ENCODE results near the gene PNMA1.
"Not testable (repeated sequence)": the region's sequence is repeated elsewhere in the genome, so short reads cannot be mapped to it uniquely, and the experiment has no call there.

PNMA1 gene

DNA sequence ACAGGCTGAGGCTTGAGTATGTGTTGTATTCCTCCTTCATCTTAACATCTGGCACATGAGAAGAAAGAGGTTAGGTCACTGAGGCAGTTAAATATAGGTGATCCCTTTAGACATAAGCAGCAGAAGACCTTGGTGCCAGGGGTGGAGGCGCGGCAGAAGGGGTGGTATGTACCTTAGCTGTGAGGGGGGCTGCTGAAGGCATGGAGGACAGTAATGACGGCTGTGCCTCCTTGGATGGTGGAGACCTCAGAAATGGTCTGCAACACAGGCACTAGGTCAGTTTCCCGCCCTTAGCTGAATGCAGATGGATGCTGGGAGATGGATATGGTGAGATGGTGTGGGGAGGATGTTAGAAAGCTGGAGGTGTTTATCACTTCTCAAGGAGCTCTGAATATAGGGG, 1.5 kb upstream of the PNMA1 start:
- DNase-seq (ENCODE audit: low spot score), result no peak

DNA sequence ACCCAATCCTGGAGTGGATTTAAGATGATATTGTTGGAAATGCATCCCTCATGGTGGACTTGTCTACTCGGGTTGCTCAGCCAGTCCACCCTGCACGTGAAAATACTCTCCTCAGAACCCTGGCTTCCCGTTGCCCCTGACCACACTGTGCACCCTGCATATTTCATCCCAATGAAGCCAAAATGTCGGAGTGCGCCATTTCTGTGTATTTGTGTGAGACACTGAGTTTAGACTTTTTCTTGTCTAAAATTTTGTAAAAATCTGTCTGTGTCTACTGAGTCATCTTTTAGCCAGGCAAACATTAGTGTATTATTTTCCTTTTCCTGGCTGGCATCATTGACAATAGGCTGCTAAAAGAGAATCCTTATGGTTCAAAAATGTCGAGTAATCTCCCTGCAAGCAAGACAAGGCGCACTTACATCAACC, 485 bp upstream of the PNMA1 start:
- DNase-seq (ENCODE audit: low spot score), result peak; percentile 31

DNA sequence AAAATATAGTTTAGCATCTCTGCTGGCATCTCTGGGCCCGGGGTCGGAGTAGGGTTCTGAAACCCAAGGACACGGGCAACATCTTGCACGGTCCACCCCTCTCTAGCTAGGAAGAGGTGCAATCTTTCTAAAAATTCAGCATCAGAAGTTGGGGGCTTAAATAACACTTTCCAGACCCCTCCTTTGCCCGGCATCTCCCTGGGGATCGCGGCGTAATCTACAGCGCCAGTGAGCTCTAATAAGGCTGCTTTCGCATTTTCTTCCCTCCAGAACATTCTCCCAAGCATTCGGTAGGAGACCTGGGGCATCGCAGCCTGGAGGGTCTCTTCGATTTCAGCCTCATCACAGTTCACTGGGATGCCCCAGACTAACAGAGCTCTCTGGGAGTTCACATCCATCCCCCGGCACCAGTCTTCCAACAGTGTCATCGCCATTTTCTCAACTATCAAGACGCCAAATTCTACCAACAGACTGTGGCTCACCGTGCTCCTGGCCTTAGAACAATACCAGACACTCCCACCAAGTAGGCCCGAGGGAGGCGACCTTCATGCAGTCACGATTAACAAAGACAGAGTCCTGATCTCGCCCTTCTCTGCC, 880 bp downstream of the PNMA1 start:
- DNase-seq (ENCODE audit: low spot score), result no peak

DNA sequence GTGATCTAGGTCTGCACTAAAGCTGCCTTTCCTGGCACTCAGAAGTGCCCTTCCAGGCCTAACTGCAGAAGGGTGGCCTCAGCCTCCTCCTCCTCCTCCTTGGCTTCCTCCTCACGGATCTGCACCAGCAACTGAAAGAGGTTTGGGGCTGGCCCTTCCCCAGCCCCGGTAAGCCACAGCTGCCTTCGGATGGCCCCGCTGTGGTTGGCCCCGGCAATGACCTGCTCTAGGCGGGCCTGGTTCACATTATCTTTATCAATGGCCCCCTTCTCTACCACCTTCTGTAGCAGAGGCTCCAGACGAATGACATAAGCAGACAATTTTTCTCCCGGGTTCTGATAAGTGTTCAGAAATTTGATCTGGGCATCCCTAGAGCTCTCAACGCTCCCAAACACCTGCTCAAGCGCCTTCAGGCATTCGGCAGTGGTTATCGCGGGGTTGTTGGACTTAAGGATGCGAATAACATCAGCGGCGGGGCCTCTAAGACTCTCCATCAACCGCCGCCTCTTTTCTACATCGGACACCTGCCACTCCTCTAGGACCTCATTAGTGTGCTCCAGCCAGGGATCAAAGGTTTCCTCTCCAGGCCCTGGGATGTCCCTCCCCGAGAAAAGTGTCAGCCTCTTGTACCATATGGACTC, 1.5 kb downstream of the PNMA1 start:
- no peak for DNase-seq (ENCODE audit: low spot score)

DNA sequence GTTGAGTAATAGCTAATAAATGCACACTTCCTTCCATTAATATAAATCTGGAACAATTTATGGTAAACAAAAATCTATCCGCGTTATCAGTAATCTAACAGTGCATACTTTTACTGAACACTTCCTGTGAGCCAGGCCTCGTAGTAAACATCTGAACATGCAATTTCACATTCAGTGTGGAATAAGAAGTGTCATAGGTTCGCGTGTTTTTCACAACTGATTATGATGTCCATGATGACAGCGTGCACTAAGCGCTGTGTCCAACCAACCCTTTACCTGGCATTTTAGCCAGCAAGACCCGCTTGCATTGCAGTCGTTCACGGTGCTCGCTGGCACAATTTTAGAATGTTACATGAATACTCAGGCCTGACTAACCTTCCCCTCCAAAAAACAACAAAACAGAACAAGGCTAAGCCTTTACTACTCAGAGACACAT, 2.1 kb downstream of the PNMA1 start:
- DNase-seq (ENCODE audit: low spot score), result no peak

DNA sequence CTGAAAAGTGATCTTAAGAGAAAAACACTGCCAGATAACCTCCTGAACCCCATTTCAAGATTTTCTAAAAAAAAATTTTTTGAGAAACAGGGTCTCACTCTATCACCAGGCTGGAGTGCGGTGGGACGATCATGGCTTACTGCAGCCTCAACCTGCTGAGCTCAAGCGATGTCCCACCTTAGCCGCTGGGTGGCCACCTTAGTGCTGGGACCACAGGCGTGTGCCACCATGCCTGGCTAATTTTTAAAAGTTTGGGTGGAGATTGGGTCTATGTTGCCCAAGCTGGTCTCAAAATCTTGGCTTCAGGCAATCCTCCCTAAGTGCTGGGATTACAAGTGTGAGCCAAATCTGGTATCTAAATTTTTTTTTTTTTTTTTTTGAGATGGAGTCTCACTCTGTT, 3.4 kb downstream of the PNMA1 start:
- no peak for DNase-seq (ENCODE audit: low spot score)

DNA sequence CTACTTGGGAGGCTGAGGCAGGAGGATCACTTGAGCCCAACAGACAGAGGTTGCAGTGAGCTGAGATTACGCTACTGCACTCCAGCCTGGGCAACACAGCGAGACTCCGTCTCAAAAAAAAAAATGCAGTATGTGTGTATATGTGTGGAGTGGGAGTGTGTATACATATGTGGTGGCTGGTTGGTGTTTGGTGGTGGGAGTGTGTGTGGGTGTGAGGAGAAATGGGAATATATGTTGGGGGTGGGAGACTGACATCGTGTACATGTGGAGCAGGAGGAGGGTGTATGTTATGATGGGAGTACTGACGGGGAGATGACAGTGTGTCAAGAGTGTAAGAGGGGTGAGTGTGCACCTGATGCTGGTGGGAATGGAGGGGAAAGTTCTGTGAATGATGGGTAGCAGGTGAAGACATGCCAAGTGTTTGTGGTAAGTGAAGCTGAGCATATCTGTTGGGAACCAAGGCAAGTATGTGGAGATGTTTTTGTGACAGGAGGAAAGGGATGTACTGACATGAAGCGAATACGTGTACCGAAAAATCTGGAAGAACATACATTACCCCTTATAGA, 4.2 kb downstream of the PNMA1 start:
- DNase-seq (ENCODE audit: low spot score), result no peak

DNA sequence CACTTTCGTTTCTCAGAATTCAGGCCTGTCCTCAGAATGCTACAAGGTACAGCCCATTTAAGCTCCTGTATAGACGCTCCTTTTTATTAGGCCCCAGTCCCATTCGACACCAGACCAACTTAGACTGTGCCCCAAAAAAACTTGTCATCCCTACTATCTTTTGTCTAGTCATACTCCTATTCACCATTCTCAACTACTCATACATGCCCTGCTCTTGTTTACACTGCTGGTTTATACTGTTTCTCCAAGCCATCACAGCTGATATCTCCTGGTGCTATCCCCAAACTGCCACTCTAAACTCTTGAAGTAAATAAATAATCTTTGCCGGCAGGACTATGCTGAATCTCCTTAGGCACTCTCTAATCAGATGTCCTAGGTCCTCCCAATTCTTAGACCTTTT, 6.1 kb downstream of the PNMA1 start:
- DNase-seq (ENCODE audit: low spot score), result not testable (repeated sequence)

DNA sequence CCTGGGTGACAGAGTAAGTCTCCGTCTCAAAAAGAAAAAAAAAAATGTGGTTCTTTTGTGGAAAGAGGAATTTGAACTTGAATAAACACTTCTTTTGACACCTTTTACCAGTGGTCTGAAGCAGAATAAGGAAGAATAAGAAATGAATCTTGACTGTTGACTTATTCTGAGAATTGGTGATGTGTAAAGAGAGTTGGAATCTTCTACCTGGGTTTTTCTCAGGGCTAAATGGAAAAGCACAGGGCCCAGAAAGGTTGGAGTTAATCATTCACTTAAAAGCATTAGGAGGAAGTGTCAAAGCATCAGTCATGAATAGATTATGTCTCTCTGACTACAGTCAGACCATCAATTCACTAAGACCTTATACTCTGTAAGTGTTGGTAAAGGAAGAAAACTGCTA, 13.9 kb downstream of the PNMA1 start:
- DNase-seq (ENCODE audit: low spot score), result no peak

DNA sequence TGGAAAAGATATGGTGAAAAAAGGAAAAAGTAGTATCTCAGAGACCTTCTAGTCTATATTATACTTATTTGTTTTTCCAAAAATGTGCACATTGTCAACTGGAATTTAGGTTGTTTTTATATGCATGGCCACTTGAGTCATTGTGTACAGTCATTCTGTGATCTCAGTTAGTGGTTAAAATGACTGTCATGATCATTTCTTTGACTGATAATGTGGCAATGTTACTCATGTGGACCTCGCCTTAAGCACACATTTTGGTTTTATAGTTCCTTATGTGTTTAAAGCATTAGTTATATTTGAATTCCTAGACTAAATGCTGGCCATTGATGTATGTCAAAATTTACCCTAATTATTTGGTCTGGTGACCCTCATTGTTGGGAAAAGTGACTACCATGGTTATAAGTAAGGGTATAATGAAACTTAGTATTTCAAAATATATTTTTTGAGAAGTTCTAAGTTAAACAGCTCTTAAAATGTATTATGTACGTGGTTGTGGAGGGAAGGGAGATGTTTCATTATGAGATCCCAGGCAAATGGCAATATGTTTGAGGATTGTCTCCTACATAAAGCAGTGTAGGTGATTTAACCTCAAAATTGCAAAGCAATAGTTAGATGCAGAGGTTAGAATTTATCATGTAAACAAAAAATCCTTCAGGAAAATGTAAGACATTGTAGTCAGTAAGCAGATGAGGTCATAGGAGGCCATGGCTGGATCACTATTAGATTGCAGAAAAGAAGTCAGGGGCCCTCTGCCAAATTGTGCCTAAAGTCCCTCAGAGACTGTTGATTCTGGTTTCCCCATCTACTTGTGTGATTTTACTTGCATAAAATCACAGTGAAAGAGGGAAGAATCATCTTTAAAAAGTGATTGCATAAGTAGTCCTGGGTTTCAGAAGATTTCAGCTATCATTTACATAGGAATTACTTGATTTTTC, 17.5 kb downstream of the PNMA1 start:
- peak; percentile 32 for DNase-seq (ENCODE audit: low spot score)

DNA sequence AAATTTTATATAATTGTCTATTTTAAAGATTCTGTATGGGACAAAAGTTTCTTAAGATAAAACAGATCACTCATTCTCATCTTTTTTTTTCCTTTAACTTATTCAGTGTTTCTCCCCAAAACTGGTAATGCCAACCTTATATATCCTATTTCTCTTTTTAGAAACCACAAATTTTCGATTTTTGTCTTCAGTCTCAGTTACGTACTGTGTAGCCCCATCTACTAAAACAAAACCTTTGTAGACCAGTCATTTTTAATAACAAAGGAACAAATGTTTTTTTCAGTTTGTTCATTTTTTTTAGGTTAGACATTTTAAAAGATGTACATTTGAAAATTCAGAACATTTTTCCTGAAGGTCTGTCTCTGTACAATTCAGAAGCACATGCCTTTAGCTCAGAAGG, 18.2 kb downstream of the PNMA1 start:
- no peak for DNase-seq (ENCODE audit: low spot score)

DNA sequence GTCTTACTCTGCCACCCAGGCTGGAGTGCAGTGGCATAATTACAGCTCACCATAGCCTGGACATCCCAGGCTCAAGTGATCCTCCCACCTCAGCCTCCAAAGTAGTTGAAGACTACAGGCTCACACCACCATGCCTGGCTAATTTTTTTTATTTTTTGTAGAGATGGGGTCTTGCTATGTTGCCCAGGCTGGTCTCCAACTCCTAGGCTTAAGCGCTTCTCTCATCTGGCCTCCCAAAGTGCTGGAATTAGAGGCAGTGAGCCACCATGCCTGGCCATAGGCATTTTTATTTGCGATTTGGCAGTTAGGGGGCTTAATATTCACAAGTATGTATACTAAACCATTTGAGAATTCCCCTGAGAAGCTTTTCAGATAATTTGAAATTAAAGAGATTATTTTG, 19.1 kb downstream of the PNMA1 start:
- DNase-seq (ENCODE audit: low spot score), result no peak

DNA sequence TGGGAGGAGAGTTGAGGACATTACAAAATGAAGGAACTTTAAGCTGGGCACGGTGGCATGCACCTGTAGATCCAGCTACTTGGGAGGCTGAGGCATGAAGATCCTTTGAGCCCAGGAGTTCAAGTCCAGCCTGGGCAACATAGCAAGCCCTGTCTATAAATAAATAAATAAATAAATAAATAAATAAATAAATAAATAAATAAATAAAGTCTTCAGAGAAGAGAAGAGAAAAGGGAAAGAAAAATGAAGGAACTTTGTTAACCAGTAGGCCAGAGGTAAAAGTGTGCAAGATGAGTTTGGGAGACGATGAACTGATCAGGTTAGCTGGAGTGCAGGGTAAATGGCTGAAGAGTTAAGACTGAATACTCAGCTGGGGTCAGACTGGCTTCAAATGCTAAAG, 20.1 kb downstream of the PNMA1 start:
- DNase-seq (ENCODE audit: low spot score), result no peak

DNA sequence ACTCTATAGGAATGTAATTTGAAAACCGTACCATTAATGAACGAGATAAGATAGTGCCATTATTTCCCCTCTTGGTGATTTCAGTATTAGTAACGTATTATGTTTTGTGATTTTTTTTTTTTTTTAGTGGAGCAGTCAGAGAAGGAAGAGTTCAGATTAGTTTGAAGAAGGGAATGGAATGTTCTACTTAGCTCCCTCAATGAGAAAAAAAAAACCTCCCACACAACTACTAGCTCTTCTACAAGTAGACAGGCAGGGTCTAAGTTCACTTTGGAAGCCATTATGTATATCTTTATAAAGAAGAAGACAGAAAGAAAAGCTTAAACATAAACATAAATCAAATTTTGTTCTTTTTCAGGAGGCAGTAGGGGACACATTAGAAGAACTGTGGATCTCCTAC, 27.3 kb downstream of the PNMA1 start:
- DNase-seq (ENCODE audit: low spot score), result no peak

DNA sequence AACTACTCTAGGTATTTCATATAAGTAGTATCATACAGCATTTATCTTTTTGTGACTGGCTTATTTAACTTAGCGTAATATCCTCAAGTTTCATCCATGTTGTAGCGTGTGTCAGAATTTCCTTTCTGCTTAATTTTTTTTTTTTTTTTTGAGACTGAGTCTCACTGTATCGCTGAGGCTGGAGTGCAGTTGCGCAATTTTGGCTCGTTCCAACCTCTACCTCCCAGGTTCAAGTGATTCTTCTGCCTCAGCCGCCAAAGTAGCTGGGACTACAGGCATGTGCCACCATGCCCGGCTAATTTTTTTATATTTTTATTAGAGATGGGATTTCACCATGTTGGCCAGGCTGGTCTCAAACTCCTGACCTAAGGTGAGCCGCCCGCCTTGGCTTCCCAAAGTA, 28.9 kb downstream of the PNMA1 start:
- DNase-seq (ENCODE audit: low spot score), result no peak

DNA sequence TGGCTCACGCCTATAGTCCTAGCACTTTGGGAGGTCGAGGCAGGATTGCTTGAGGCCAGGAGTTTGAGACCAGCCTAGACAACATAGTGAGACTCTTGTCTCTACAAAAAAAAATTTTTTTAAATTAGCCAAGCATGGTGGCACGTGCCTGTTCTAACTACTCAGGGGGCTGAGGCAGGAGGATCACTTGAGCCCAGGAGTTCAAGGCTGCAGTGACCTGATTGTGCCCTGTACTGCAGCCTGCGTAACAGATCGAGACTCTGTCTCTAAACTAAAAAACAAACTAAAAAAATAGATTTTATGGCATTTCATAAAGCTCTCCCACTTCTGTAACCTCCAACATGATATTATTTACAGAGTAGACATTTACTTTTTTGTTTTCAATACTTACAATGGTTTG, 29.6 kb downstream of the PNMA1 start:
- no peak for DNase-seq (ENCODE audit: low spot score)

DNA sequence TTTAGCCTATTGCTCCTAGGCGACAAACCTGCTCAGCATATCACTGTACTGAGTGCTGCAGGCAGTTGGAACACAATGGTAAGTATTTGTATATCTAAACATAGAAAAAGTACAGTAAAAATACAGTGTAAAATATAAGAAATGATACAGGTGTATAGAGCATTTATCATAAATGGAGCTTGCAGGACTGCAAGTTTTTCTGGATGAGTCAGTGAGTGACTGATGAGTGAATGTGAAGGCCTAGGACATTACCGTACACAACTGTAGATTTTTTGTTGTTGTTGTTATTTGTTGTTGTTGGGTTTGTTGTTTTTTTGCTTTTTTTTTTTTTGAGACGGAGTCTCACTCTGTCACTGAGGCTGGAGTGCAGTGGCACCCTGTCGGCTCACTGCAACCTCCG, 33.4 kb downstream of the PNMA1 start:
- DNase-seq (ENCODE audit: low spot score), result no peak

DNA sequence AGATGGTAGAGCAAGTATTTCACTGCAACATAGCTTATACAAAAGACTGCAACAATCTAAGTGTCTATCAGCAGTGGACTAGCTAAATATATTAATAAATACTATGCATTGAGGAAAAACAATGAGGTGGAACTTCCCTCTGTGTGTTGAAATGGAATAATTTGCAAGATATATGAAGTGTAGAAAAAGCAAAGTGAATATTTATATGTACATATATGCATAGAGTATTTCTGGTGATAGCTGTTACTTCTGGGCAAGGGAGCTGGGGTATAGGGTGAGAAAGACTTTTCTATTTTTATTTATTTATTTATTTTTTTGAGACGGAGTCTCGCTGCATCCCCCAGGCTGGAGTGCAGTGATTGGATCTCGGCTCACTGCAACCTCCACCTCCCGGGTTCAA, 35.5 kb downstream of the PNMA1 start:
- DNase-seq (ENCODE audit: low spot score), result no peak

DNA sequence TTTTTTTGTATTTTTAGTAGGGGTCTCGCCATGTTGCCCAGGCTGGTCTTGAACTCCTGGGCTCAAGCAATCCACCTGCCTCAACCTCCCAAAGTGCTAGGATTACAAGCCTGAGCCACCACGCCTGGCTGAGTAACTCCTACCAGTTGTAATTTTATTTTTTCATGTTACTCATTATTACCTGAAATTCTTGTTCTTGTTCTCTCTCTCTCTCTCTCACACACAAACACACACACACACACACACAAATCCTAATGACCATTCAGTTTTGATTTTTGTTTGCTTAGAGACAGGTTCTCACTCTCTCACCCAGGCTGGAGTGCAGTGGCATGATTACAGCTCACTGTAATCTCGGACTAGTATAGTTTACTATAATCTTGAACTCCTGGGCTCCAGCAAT, 39.2 kb downstream of the PNMA1 start:
- no peak for DNase-seq (ENCODE audit: low spot score)

DNA sequence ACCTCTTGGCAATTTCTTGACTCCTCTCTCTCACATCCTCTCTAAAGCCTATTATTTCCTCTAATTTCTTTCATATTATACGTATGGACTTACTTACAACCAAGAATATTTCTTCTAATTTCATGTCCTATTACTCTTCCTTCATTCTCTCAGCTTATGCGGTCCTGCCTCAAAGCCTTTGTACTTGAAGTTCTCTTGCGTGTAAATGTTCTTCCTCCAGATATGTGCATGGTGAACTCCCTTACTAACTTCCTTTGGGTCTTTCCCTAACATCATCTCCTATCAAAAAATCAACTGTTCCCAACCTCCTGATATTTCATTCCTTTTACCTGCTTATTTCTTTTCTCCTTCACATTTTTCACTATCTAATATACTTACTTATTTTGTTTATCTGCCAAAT, 46.3 kb downstream of the PNMA1 start:
- DNase-seq (ENCODE audit: low spot score), result no peak

DNA sequence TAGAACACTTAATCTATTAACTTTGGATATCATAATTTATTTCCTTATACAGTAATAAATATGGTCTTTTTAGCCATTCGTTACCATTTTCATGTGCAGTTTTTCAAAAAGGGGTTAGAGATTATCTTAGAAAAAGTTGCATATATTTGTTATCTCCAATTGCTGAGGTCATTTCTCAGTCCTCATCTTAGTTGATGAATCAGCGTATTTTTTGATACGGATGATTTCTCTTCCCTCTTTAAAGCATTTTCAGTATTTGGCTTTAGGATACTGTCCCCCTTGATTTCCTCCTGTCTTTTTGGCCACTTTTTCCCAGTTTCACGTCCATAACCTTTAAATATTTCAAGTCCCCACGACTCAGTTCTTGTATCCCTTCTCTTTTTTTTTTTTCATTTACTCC, 47.6 kb downstream of the PNMA1 start:
- DNase-seq (ENCODE audit: low spot score), result no peak

DNA sequence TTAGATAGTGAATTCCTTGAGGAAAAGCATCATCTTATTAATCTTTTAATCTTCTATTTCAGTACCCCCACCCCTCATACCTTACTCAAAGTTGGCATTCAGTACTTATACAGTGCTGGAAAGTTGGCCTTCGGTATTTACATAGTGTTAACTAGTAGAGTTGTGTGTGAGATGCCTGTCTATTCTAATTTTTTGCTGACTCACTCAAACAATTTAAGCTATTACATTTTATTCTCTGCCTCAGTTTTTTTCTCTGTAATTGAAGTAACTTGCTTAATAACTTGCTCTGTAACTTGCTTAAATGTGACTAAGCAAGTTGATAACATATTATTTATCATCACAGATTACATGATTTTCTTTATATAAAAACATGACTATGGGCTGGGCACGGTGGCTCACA, 49.1 kb downstream of the PNMA1 start:
- DNase-seq (ENCODE audit: low spot score), result no peak
